Measurements from ENCODE around the gene SUMF1.
"Not testable (repeated sequence)": the region's sequence is repeated elsewhere in the genome, so short reads cannot be mapped to it uniquely, and the experiment has no call there.

Gene SUMF1

GRCh38 chr3:4458961-4459360 lies 8.1 kb downstream of the SUMF1 start:
- no peak for DNase-seq

- DNase-seq = not testable (repeated sequence)
Observed at GRCh38 chr3:4456780-4457179, 10.3 kb downstream of the SUMF1 start.

DNA sequence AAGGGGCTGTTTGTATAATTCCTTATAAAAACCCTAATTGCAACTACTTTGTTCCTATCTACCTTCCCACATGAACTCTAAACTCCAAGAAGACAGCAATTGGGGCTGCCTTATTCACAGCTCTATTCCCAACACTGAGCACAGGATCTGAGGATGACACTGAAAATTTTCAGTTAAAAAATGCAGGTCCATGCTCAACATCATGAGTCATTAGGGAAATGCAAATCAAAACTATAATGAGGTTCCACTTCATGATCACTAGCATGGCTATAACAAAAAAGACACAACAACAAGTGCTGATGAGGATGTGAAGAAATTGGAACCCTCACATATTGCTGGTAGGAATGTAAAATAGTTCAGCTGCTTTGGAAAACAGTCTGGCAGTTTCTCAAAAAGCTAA lies 12.9 kb downstream of the SUMF1 start:
- no peak for DNase-seq

GRCh38 chr3:4449043-4449805 lies 17.8 kb downstream of the SUMF1 start:
- DNase-seq = no peak

DNA sequence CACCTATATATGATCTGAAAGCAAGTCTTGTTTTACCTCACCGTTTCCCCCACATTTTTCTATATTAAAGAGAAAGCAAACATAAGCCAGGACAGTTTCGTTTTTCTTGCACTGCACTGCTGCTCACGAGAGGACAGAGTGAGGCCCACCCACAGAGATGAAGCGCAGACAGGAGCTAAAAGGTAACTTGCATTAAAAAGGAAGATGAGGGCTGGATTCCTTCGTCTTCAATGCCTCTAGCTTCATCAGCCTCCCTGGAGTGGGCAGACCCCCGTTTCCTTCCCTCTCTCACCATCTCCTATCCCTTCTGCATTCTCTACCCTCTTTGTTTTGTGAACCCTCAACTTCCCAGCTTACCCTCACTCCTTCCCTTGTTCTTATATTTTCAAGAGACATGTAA lies 18.9 kb downstream of the SUMF1 start:
- no peak for DNase-seq

DNA sequence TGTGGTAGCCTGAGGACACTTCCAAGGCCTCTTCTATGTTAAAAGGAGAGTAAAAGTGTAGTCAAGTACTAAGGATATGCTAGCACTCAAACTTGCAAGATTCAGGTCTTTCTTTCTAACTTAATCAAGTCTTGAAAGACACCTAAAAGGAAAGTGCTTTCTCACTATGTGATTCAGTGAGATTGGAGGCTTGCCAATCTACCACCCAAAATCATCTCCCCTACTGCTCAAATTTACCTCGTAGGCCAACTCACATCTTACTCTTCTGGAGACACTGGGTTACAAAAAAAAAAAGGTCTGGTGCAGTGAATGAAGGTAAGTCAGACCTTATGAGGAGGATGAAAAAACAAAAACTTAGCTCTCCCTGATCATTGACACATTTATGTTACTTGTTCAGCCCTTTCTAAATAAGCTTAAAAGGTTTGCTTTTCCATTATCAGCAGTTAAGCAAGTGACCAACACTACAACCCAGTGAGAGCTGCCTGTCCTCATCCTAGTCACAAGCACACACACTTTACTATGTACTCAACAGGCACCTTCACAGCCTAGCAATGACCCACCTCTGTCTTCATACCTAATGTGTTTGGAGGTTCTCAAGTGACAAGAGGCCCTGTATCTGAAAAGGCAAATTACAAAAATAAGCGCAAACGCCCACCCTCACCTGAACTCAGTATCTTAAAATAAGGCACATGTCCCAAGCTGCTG lies 19.6 kb downstream of the SUMF1 start:
- DNase-seq = no peak

- DNase-seq = no peak
Observed at GRCh38 chr3:4440951-4441350, 26.1 kb downstream of the SUMF1 start.

- no peak for DNase-seq
Observed at GRCh38 chr3:4438296-4438695, 28.8 kb downstream of the SUMF1 start.

DNA sequence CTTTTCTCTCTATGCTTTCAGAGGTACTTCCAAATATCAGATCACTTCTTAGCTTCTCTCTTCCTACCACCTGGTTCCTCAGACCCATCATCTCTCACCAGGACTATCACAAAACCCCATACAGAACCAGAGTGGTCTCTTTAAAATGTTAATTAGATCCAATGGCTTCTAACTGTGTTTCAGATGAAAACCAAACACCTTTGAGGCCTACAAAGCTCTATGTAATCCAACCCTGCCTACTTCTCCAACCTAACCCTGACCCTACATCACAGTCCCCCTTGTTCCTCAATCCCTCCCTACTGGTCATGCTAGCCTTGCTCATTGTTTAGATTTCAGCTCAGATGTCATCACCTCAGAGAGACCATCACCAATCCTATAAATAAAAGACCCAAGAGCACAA lies 34.8 kb downstream of the SUMF1 start:
- DNase-seq = no peak

GRCh38 chr3:4429648-4430350 lies 37.3 kb downstream of the SUMF1 start:
- DNase-seq = no peak

DNA sequence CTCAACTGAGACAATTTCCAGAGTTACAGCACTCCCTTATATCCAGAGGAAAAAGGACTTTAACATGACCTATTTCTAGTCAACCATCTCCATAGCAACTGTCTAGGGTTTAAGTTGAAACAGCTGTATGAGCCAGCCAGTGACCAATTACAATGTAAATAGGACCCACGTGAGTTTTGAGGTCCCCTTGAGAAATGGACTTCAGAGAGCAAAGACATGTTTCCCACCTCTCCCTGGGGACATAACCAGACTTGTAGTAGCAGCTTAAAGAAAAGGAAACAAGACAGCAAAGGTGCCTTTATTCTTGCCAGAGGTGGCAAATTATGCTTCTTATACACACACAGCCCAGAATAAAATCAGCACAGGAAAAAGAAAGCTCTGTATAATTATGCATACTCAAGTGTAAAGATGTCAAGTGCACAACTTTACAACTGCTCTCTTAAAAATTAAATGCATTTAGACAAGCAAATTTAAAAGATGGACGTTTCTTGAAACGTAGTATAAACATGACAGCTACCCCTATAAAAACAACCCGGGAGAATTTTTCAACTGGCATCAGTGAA lies 40.2 kb downstream of the SUMF1 start:
- no peak for DNase-seq

DNA sequence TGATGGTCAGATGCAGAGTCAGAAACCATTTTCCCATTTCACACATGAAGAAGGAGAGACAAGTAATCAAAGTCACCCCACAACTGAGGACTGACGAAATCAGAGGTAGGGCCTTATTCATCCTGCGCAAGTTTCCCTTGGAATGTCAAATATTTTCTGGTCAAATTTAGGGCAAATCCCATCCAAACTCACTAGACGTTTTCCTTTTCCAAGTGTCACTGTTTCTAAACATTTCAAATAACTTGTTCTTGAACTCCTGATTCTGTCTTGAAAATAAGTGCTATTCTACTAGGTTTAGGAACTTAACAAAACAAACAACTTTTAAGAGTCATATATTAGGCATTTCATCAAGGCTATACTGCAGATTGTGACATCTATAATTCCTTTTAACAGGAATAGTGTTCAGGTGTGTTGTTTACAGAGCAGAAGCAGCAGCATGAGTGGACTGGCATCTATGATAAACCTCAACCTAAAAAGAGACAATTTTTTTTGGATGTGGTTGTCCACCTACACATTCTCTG lies 40.7 kb downstream of the SUMF1 start:
- no peak for DNase-seq

GRCh38 chr3:4425707-4426106 lies 41.4 kb downstream of the SUMF1 start:
- DNase-seq = no peak

DNA sequence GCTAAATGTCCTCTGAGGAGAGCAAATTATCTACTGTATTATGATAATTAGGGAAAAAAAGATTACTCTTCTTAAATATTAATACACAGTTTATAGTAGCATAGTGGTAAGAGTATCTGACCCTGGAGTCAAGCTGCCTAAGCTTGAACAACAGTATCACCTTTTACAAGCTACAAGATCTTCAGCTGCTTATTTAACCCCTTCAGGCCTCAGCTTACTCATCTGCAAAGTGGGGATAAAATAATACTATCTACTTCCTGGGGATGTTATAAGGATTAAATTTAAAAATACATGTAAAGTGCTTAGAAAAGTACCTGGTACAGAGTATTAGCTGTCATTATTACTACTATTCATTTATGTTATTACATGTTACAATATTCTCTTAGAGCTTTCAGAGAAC lies 42.0 kb downstream of the SUMF1 start:
- no peak for DNase-seq

GRCh38 chr3:4421121-4421520 lies 45.9 kb downstream of the SUMF1 start:
- no peak for DNase-seq

DNA sequence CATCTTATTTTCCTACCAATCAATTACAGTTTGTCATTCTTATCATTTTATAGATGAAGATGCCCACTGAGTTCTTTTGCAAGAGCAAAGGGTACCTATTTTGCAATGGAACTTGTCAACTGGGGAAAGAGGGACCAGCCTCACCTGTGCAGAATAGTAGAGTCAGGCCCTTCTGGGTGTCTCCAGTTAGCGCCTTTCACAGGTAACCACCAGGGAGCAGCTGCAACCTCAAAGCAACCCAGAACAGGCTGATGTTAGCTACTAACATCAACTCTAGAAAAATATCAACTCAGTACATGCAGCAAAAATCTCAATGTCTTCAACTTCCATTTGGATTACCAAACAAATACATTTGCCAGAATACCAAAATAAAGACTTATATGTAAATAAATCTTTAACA lies 47.1 kb downstream of the SUMF1 start:
- DNase-seq = no peak

DNA sequence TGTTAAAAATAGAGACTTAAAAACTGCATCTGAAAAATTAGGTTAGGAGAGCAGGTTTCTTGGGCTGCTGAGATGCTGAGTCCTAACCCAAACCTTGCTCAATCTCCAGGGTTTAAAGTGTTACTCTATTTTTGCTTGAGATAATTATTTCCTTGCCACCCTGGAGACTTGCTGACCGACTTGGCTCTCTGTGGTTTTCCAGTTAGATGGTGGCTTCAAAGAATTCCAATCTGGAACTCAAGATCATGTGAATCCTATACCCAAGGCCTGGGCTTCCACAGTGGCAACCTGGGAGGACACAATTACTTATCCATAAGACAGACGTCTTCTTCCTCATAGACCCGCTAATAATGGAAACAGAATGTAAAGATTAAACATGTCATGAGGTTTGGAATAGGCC lies 47.7 kb downstream of the SUMF1 start:
- no peak for DNase-seq

GRCh38 chr3:4418156-4418555 lies 48.9 kb downstream of the SUMF1 start:
- no peak for DNase-seq

DNA sequence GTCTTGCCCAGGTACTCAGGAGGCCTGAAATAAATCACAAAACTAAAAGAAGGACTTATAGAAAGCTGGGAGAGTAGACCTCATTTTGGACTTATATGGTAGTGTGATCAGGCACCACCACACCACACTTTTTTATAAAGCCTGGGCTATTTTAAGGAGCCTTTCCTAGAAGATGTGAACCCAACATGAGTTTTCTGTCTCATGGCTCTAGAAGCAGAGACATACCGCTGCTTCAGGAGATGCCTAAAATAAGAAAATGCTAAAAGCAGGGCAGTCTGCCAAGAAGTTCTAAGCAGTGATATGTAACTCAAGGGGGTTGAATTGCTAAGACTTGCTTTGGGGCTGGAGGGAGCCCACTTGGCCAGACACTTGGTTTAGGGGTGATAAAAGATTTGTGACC lies 49.6 kb downstream of the SUMF1 start:
- DNase-seq = no peak

DNA sequence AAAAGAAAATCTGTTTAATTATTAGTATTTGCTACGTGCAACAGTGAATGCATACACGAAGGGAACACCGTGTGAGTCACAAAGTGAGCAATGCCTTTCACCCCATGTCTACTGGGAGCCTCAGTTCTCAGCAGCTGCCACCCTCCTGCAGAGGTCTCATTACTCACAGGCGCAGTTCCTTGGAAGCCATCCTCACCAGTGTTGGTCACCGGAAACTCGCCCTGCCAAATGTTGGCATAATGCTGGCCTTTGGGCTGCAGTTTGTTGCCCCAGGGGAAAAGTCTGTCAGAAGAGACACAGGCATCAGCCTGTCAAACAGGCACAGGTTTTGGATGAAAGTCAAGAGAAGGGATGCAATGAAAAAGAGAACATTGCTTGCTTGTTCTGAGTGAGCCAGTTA lies 50.1 kb downstream of the SUMF1 start:
- DNase-seq = peak; percentile 71

DNA sequence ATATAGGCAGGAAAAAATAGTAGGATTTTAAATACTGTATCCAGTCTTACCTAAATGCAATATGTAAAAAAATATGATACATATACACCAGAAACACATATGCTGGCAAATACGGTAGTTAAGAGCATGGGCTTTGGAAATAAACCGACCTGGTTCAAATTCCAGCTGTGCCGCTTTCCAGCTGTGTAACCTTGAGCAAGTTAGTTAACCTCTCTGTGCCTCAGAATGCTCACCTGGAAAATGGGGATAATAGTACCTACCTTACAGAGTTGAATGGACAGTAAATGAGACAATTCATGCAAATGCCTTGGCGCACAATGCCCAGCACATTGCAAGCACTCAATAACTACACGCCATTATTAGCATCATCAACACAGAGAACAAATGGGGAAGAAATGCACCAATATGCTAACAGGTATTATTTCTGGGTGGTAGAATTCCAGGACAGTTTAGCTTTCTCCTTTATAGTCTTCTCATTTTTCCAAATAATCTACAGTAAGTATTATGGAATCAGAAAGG lies 50.6 kb downstream of the SUMF1 start:
- DNase-seq = no peak

- no peak for DNase-seq
Observed at GRCh38 chr3:4413467-4413866, 53.6 kb downstream of the SUMF1 start.

DNA sequence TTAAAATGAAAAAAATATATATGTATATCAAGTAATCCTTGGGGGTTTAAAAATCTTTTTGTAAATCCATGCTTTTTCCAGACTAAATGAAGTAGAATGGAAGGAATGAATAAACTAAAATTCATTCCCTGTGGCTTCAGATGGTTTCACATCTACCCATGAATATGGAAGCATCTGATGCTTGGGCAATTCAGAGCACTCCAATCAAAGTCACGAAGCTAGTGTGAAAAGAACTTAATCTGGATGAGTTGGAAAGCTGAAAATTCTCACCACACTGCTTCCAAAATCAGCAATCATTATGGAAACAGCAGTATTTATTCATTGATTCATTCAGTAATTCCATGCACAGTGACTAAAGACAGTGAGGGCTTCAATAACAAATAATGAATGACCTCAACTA lies 55.2 kb downstream of the SUMF1 start:
- no peak for DNase-seq

Measured in DMS 273 treated with DMSO at 0.1 percent for 48 hours (cell line).